ENCODE results near the gene FCGBP. TPM values are rescaled to one million over a fixed set of nuclear protein-coding genes. Genes with fewer than 3 reads are reported as not detected.

Gene FCGBP
- 0.63 to 0.97 TPM (median 0.70 TPM) in 5 replicates for total RNA-seq (2022; extraction: Qiagen RNA extraction)

DNA sequence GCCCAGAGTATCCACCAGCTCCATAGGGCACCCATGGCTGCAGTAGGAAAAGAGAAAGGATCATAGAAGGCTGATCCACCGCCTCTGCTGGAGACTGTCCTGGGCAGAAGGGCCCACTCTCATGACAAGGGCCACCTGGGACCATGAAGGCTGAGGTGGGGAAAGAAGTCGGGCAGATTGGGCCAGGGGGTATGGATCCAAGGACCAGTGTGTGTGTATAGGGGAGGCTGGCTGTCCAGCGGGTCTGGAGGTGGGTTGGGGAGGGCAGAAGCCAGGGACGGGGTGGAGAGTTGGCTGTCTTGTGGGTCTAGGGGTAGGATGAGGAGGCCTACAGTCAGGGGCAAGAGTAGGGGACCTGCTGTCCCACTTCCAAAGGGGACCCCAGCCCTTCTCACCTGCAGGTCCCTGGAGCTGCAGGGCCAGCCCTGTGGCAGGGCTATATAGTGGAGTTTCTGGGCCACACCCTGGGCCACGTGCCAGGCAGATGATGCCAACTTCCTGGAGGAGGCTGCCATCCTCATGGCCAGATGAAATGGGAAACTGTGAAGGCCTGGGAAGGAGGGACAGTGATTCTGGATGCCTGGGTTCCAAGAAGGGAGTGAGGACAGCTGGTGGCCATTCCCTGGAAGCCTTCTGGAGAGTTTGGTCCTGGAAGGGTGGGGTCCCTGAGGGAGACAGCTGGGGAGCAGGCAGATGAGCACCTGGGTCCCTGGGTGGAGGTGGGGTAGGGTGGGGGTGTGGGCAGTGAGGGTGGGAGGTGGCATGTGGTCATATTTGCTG lies at the start of gene FCGBP:
TSS of gene FCGBP (minus strand) at position 51 of the 780 bp plus-strand sequence.

DNA sequence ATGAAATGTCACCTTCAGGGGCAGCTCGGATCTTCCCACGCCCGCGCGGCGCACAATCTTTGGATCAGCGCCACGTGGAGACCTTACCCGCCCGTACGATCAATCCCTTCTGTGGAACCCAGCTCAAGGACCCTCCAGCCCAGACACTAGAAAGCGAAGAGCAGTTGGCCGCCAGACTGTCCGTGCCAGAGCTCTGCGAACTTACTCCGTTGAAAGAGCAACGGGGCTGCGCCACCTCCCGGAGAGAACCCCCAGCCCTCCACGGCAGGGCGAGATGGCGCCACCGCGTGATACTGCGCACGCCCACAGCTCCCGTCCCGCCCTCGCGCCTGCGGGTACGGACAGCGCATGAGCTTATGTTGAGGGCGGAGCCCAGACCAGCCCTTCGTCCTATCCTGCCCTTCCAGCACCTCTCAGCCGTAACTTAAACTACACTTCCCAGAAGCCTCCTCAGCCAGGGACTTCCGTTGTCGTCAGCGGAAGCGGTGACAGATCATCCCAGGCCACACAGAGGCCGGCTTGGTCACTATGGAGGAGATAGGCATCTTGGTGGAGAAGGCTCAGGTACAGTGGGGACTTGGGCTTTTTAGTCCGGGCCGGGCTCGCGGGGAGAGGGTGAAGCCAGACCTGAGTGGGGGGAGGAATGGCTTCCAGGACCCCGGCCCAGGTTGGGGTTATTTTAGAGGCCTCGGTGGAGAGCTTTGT lies 36.4 kb upstream of the FCGBP start, which contains the start of gene PSMC4:
TSS of gene PSMC4 (plus strand) at position 491 of the 705 bp plus-strand sequence. CDS start at position 529, 38 bp downstream.

Other genes with a start within 250 kb of the FCGBP start
- not detected in 5 replicates for gene LGALS14, start 230.2 kb downstream of the FCGBP start, total RNA-seq (2022; extraction: Qiagen RNA extraction)
- gene CLC, start 196.6 kb downstream of the FCGBP start, total RNA-seq (2022; extraction: Qiagen RNA extraction): 0.18 TPM in 1 of 5 replicates, not detected in the others
- gene LEUTX, start 155.8 kb downstream of the FCGBP start, total RNA-seq (2022; extraction: Qiagen RNA extraction): not detected in 5 replicates
- 18.2 to 22.5 TPM (median 20.4 TPM) in 5 replicates for gene DYRK1B, start 100.5 kb downstream of the FCGBP start, total RNA-seq (2022; extraction: Qiagen RNA extraction)
- gene FBL, start 88.3 kb downstream of the FCGBP start, total RNA-seq (2022; extraction: Qiagen RNA extraction): 583 to 713 TPM (median 684 TPM) in 5 replicates
- gene PSMC4, start 36.5 kb upstream of the FCGBP start, total RNA-seq (2022; extraction: Qiagen RNA extraction): 257 to 292 TPM (median 275 TPM) in 5 replicates
- gene ZNF546, start 62.4 kb upstream of the FCGBP start, total RNA-seq (2022; extraction: Qiagen RNA extraction): 1.3 to 2.7 TPM (median 2.2 TPM) in 5 replicates
- 5.4 to 6.8 TPM (median 6.4 TPM) in 5 replicates for gene ZNF780B, start 121.6 kb upstream of the FCGBP start, total RNA-seq (2022; extraction: Qiagen RNA extraction)
- gene ZNF780A, start 156.3 kb upstream of the FCGBP start, total RNA-seq (2022; extraction: Qiagen RNA extraction): 25.9 to 29.1 TPM (median 27.7 TPM) in 5 replicates